GM19351 (cell line): ENCODE data around the gene ARHGAP6.
"Not testable (repeated sequence)": the region's sequence is repeated elsewhere in the genome, so short reads cannot be mapped to it uniquely, and the experiment has no call there.

Experiments used
- ATAC-seq: cut with Tn5 transposase; IDR thresholded peaks from one replicate; pipeline ENCODE4 v1.9.1; 2021; ENCODE audit warnings: mild to moderate bottlenecking, moderate library complexity; ENCODE audit not compliant: unreplicated experiment

ARHGAP6 gene

GRCh38 chrX:11578301-11578700, 87.4 kb downstream of the ARHGAP6 start:
- not testable (repeated sequence) for ATAC-seq

DNA sequence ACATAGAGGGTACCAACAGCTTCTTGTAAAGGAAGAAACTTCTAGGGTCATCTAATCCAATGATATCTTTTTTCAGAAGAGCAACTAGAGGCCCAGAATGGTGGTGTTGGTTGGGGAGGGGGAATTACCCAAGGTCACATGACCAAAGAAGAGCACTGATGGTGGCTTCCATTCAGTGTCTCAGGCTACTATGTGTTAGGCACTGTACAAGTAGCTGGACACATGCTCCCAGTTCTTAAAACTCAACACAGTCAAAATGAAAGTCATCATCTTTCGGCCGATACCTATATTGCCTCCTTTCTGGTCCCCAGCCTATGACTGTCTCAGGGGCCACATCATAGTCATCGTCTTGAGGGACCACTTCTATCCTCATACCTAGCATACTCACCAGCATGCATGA, 88.1 kb downstream of the ARHGAP6 start:
- ATAC-seq: no peak

DNA sequence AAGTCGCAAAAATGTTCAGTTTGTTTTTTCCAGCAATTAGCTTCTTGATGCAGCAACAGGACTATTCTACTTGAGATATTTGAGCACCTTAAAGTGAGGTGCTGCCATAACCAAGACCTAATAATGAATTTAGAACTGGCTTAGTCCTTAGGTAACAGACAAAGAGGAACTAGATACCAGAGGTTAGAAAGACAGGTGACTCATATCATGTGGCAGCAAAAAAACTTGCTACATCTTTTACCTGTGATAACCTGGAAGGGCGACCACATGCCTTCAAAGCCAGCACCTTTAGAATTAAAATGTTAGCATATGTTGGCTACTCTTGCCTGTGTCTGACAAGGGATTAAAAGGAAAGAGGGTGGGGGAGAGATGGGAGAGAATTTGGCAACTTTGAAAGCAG, 90.4 kb downstream of the ARHGAP6 start:
- no peak for ATAC-seq

- no peak for ATAC-seq
Measured at GRCh38 chrX:11567528-11568220, 98.0 kb downstream of the ARHGAP6 start.

- ATAC-seq: no peak
Measured at GRCh38 chrX:11566789-11567188, 98.9 kb downstream of the ARHGAP6 start.

DNA sequence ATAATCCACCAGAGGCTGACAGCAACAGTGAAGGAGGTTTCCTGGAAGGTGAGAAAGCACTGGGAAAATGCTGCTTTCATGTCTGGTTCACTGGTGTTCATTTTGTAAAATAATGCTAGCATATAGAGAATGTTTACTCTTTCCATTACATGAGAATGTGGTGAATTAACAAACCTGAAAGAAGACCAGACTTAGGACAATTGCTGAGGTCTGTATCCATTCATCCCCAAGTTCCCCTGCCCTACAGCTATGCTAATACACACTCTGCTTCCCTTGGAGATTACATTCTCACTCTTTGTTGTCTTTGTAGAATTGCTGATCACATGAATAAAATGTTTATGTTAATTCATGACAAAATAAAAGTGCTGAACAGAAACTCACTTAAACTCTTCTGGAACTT, 99.5 kb downstream of the ARHGAP6 start:
- no peak for ATAC-seq

DNA sequence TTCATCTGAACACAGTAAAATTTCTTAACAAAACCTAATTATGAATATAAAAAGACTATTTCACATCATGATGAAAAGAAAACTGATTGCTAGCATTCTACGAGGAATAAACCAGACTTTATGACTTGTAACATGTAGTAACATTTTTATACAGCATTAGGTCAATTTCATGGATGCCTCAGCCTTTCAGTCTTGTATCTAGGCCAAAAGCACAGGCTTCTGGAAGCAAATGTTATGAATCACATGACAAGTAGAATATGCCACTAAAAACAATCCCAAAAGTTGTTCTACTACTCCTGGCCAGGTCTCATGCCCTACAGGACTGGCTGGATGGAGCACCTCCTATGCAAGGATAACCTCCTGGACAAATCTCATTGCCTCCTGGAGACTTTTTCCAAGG, 101.2 kb downstream of the ARHGAP6 start:
- ATAC-seq: no peak

- ATAC-seq: no peak
Measured at GRCh38 chrX:11562570-11562969, 103.2 kb downstream of the ARHGAP6 start.

DNA sequence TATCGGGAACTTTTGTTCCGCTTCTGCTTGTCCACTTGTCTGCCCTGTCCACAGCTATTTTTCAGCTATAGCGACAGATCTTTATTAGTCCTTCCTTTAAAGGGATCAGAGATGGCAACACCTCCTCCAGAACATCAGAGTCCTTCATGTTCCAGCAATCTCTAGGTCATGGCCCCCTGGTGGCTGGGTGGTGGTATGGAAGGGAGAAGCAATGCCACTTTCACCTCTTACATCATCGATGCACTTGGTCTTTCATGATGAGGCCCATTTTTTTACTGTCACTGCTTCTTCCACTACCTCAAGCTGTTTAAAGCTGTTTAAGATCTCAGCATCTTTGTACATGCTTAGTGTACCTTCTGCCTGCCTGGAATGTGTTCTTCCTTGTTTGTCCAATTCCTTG, 106.7 kb downstream of the ARHGAP6 start:
- ATAC-seq: peak; percentile 92

DNA sequence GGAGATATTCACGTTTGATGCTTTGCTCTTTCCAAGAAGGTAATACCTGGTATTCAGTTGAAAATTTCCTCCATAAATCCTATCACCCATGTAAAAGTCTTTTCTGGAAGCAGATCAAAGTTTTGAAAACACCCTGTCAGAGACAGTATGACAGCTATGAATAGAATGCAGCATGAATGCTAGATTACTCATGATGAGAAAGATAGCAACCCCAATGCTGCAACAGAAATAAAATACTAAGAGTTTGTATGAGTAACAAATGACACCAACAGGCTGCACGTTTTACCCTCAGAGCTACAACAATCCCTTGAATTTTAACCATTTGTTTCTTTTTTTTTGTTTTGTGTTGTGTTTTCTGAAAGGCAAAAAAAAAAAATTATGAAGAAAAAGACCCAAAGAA, 108.6 kb downstream of the ARHGAP6 start:
- no peak for ATAC-seq

GRCh38 chrX:11555759-11556158, 110.0 kb downstream of the ARHGAP6 start:
- ATAC-seq: no peak

- no peak for ATAC-seq
Measured at GRCh38 chrX:11553594-11553993, 112.1 kb downstream of the ARHGAP6 start.

DNA sequence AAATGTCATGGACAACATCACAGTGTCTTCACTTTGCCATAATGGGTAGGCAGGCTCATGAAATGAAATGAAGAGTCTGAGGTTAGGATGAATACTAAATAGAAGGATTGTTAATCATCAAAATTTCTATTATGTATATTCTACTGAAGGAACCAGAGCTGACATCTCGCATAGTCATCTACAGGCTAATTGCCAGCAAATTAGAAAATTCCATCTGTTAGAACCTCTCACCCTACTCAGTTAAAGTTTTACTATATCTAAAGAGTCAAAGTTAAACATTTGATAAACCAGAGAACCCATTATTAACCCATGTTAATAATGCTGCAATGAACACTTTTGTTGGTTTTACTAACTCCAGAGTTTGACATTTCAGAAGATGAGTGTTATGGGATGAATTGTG, 114.6 kb downstream of the ARHGAP6 start:
- ATAC-seq: no peak

- no peak for ATAC-seq
Measured at GRCh38 chrX:11546917-11547316, 118.8 kb downstream of the ARHGAP6 start.

DNA sequence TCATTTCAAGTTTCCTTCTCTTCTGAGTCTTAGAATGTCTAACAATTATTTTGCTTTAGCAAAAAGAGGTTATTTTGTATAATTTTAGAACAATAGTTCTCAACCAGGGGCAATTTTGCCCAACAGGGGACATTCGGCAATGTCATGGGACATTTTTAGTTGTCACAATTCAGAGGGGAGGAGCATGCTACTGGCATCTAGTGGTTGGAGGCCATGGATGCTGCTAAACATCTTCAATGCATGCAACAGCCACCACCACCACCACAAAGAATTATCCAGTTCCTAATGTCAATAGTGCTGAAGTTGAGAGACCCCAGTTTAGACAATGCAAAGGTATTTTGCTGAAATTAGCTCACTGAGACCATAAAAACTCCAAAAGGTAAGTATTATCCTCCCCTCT, 122.5 kb downstream of the ARHGAP6 start:
- no peak for ATAC-seq

GRCh38 chrX:11541510-11541909, 124.2 kb downstream of the ARHGAP6 start:
- no peak for ATAC-seq

- peak; percentile 67 for ATAC-seq
Measured at GRCh38 chrX:11540532-11541377, 125.0 kb downstream of the ARHGAP6 start.

DNA sequence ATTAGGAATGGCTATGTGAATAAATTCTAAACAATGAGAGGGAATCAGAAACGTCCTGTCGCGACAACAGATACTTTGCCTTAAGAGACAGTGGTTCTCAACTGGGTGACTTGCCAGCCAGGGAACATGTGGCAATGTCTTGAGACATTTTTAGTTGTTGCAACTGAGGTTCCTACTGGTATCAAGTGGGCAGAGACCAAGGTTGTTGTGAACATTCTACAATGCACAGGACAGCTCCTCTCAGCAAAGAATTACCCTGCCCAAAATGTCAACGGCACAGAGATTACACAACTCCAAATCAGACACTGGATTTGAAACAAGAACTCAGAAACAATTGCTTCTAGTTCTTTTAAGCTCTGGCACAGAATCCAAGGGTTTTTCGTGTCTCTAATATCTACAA, 128.6 kb downstream of the ARHGAP6 start:
- ATAC-seq: no peak

DNA sequence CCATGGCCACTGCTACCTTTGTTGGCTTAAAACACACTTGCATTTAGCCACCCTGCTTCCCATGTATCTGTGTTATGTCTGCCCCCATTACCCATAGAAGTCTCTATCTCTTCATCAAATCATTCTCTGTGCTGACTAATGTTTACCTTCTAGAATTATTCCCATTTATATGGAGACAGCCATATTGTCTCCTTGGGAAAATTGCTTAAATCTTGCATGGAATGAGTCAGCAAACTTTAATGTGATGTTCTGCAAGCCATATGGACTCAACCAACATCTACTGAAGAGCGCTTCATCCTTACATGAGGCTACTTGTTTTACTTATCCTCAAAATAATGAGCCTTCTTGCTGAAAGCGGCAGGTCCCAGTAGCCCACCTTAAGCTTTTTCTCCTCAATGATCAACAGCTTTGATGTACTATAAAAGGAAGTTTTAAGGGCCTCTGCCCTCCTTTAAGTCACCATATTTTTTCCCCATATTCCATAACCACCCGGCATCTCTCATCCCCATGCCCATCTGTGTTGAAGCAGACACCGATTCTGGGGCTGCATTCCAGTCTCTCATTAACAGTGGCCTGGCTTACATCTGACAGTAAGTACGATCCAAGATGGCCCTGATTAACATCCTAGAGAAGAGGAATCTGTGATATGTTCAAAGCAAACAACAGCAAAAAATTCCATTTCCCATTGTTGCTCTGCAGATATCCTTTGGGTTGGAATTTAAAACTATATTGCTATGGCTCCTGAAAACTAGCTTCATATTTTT, 130.4 kb downstream of the ARHGAP6 start:
- ATAC-seq: no peak

DNA sequence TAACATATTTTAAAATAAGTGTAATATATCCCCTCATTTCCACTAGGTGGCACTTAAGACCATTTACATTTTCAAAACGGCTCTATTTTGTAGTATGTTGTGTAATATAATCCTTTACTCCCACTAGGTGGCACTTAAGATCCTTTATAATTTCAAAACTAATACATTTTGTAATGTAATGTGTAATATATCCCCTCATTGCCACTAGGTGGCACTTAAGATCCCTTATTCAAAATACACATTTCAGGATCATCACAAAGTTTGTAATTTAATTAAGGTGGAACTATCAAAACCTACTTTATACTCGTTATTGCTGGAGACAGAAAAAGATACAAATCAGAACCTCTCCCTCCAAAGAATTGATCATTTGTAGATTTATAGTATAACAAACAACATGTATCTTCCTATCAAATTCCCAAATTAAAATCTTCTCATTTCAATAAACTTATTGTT, 132.5 kb downstream of the ARHGAP6 start:
- peak; percentile 98 for ATAC-seq

- no peak for ATAC-seq
Measured at GRCh38 chrX:11532291-11533078, 133.2 kb downstream of the ARHGAP6 start.
